Mucosa of rectum (tissue), 2 donors: ENCODE measurements around the gene GASK1B.
A peak's percentile ranks its signal among the peaks of the same experiment; 100 is the strongest.

Experiments used
- H3K27ac ChIP-seq, 2 donors: one replicate each; pipeline ENCODE4 v1.7.0; 2013; ENCODE audit warnings: inconsistent platforms in 2 of 2, low read depth in 2 of 2, low read length in 2 of 2
- H3K27me3 ChIP-seq, 2 donors: one replicate each; pipeline ENCODE4 v1.7.0; 2013; ENCODE audit warnings: low read length in 2 of 2; ENCODE audit not compliant: control insufficient read depth in 2 of 2, insufficient read depth in 2 of 2
- H3K36me3 ChIP-seq, 2 donors: one replicate each; pipeline ENCODE4 v1.7.0; 2013; ENCODE audit warnings: low read length in 2 of 2; ENCODE audit not compliant: control insufficient read depth in 2 of 2, insufficient read depth in 2 of 2
- H3K4me1 ChIP-seq, 2 donors: one replicate each; pipeline ENCODE4 v1.7.0; 2013; ENCODE audit warnings: low read length in 2 of 2, mild to moderate bottlenecking in 1 of 2; ENCODE audit not compliant: control insufficient read depth in 2 of 2, insufficient read depth in 2 of 2
- H3K4me3 ChIP-seq, 2 donors: one replicate each; pipeline ENCODE4 v1.7.0; 2013; ENCODE audit warnings: low read length in 2 of 2
- H3K9ac ChIP-seq, 2 donors: one replicate each; pipeline ENCODE4 v1.7.0; 2013; ENCODE audit warnings: low read length in 2 of 2, low read depth in 1 of 2, mild to moderate bottlenecking in 1 of 2
- H3K9me3 ChIP-seq, 2 donors: one replicate each; pipeline ENCODE4 v1.7.0; 2013; ENCODE audit warnings: low read length in 2 of 2; ENCODE audit not compliant: control insufficient read depth in 2 of 2
- donor health status: healthy.
- donor health status: Normal muscosa, but diverticular disease.

GASK1B gene

GRCh38 chr4:158189422-158189821 lies 16.6 kb upstream of the GASK1B start:
- Histone ChIP-seq H3K27me3 (no peaks in the 10 kb centered on the region), H3K4me3 (no peak overlapping the region), H3K27ac (no peak overlapping the region), H3K9me3 (no peaks in the 10 kb centered on the region), H3K9ac (no peak overlapping the region), H3K4me1 (no peaks in the 10 kb centered on the region), H3K36me3 (no peaks in the 10 kb centered on the region)

GRCh38 chr4:158186815-158187214 lies 14.0 kb upstream of the GASK1B start:
- Histone ChIP-seq H3K4me3 (no peak overlapping the region), H3K4me1 (no peaks in the 10 kb centered on the region), H3K36me3 (no peaks in the 10 kb centered on the region), H3K9ac (no peak overlapping the region), H3K9me3 (no peaks in the 10 kb centered on the region), H3K27me3 (no peaks in the 10 kb centered on the region), H3K27ac (no peak overlapping the region)

- Histone ChIP-seq H3K27ac (no peak overlapping the region), H3K9me3 (no peaks in the 10 kb centered on the region), H3K4me1 (no peaks in the 10 kb centered on the region), H3K36me3 (no peaks in the 10 kb centered on the region), H3K27me3 (no peaks in the 10 kb centered on the region), H3K9ac (no peak overlapping the region), H3K4me3 (no peak overlapping the region)
These were observed 9.9 kb upstream of the GASK1B start for GRCh38 chr4:158182736-158183135.

- H3K36me3 ChIP-seq: no peaks in the 10 kb centered on the region
- H3K27me3 ChIP-seq: no peaks in the 10 kb centered on the region
- no peak overlapping the region for H3K9ac ChIP-seq
- H3K9me3 ChIP-seq: no peaks in the 10 kb centered on the region
- no peak overlapping the region for H3K4me3 ChIP-seq
- H3K27ac ChIP-seq: no peak overlapping the region
- no peaks in the 10 kb centered on the region for H3K4me1 ChIP-seq
These were observed 9.1 kb upstream of the GASK1B start for GRCh38 chr4:158181906-158182305.

GRCh38 chr4:158179465-158179864 lies 6.6 kb upstream of the GASK1B start:
- Histone ChIP-seq H3K4me3 (no peak overlapping the region), H3K9me3 (no peaks in the 10 kb centered on the region), H3K9ac (no peak overlapping the region), H3K27ac (no peak overlapping the region), H3K36me3 (no peaks in the 10 kb centered on the region), H3K4me1 (no peaks in the 10 kb centered on the region), H3K27me3 (no peaks in the 10 kb centered on the region)

- no peaks in the 10 kb centered on the region for H3K9me3 ChIP-seq
- H3K36me3 ChIP-seq: no peaks in the 10 kb centered on the region
- H3K9ac ChIP-seq: no peak overlapping the region
- no peak overlapping the region for H3K27ac ChIP-seq
- peaks cover 2 to 6% of the 10 kb centered on the region in 2 donors for H3K4me1 ChIP-seq
- H3K27me3 ChIP-seq: no peaks in the 10 kb centered on the region
- no peak overlapping the region for H3K4me3 ChIP-seq
These were observed 4.0 kb upstream of the GASK1B start for GRCh38 chr4:158176776-158177175.

GRCh38 chr4:158176108-158176507 lies 3.3 kb upstream of the GASK1B start:
- Histone ChIP-seq H3K9ac (no peak overlapping the region), H3K4me1 (peaks cover 2 to 6% of the 10 kb centered on the region in 2 donors), H3K4me3 (no peak overlapping the region), H3K27ac (no peak overlapping the region), H3K9me3 (no peaks in the 10 kb centered on the region), H3K27me3 (no peaks in the 10 kb centered on the region), H3K36me3 (no peaks in the 10 kb centered on the region)

- peak overlapping the region; percentile 34 to 37 for H3K9ac ChIP-seq
- peak overlapping the region; percentile 48 to 71 for H3K27ac ChIP-seq
- H3K4me3 ChIP-seq: peak overlapping the region; percentile 59 to 69
- H3K36me3 ChIP-seq: no peaks in the 10 kb centered on the region
- no peaks in the 10 kb centered on the region for H3K9me3 ChIP-seq
- H3K4me1 ChIP-seq: peaks cover 2 to 6% of the 10 kb centered on the region in 2 donors
- H3K27me3 ChIP-seq: no peaks in the 10 kb centered on the region
These were observed 1.9 kb downstream of the GASK1B start for GRCh38 chr4:158170691-158171561.

GRCh38 chr4:158169931-158170690 lies 2.7 kb downstream of the GASK1B start:
- Histone ChIP-seq H3K27ac (peak overlapping the region; percentile 48 to 71), H3K4me3 (peak overlapping the region; percentile 59 to 69), H3K36me3 (no peaks in the 10 kb centered on the region), H3K4me1 (peaks cover 2 to 6% of the 10 kb centered on the region in 2 donors), H3K9me3 (no peaks in the 10 kb centered on the region), H3K9ac (peak overlapping the region; percentile 6 to 49), H3K27me3 (no peaks in the 10 kb centered on the region)

GRCh38 chr4:158169506-158169905 lies 3.3 kb downstream of the GASK1B start:
- peak overlapping the region; percentile 4 to 49 for H3K9ac ChIP-seq
- H3K9me3 ChIP-seq: no peaks in the 10 kb centered on the region
- H3K27me3 ChIP-seq: no peaks in the 10 kb centered on the region
- H3K36me3 ChIP-seq: no peaks in the 10 kb centered on the region
- H3K4me3 ChIP-seq: peak overlapping the region; percentile 59 to 69
- H3K4me1 ChIP-seq: peaks cover 2 to 6% of the 10 kb centered on the region in 2 donors
- H3K27ac ChIP-seq: peak overlapping the region; percentile 46 to 71
